Hematopoietic multipotent progenitor cell treated with erythropoietin and hydrocortisone succinate and interleukin-3 and kit ligand, for 15 days (in vitro differentiated cells): ENCODE data around the gene NAA40.
A peak's percentile ranks its signal among the peaks of the same experiment; 100 is the strongest.

Source experiments
- DNase-seq: peaks from one replicate; pipeline ENCODE4 v3.0.0-alpha.2; 2015; ENCODE audit warnings: low spot score

Gene NAA40

DNA sequence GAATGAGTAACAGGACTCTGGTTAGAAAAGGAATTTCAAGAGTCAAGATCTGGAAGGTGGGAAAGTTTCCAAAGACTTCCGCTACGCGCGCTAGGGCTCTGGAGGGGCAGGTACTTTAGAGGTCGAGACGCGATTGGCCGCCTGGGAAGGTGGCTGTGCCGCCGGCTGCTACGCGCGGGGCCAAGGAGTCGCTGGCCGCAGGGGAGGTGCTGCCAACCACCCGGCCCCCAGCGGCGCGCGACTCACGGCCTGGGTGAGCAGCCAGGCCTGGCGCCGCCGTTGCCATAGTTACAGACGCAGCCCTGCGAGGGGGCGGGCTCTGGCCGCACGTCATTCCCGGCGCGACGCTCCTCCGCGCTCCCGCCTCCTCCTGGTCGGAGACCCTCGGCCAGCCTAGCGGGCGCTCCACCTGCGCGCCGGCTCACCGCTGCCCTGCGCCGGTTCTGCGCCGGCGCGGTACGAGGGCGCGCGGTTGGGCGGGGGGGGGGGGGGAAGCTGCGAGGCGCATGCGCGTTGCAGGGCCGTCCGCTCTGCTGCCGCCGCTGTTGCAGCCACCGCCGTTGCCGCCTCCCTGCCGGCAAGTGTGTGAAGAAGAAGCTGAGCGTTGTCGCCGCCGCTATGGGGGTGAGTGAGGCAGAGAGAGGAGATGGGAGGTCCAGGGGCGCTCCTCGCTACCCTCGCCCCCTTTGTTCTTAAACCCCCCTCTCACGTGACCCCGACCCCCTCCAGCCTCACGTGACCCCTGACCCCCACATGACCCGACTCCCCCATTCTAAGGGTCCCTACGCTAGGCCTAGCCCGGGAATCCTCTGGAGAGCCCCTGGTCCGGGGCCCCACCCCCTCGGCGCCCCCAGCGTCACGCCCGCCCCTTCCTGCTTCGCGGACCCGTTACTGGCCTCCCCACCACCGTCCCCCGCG is at the start of gene NAA40:
Gene NAA40 (plus strand): TSS at position 524 of the 918 bp plus-strand sequence. CDS start 95 bp downstream, at position 619.
- peak; percentile 90 for DNase-seq

DNA sequence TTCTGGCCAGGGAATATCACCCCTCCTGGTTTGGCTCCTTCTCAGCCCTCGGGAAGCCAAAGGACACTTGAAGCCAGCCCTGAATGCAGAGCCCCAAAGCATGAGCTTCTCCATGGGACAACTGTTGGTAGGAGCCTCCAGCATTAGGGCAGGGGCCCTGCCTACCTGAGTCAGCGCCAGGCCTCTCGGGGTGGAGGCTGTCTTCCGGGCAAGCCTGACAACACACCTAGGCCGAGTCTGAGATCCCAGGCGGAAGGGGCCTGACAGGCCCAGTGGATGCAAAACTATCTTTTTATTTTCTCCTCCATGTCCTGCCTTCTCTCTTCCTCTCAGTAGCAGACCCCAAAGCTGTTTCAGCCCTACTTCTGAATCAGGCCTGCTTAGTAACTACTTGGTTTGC is 49.5 kb upstream of the NAA40 start:
- no peak for DNase-seq

DNA sequence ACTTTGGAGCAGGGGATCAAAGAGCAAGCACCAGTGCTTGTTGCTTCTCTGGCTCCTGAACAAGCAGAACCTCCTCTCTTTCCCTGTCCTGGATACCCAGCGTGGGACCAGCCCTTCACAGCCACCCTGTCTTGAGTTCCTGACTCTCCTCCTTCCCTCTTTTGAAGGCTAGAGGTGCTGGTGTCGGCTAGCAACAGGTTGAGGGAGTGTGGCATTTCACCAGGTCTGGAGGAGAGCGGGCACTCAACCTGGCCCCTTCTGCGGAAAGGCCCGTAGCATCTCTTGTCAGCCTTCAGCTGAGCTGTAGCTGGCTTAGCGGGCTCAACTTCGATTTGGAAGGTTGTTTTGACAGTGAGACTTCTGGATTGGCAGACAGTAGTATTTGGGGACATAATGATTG is 48.4 kb upstream of the NAA40 start:
- DNase-seq = no peak

DNA sequence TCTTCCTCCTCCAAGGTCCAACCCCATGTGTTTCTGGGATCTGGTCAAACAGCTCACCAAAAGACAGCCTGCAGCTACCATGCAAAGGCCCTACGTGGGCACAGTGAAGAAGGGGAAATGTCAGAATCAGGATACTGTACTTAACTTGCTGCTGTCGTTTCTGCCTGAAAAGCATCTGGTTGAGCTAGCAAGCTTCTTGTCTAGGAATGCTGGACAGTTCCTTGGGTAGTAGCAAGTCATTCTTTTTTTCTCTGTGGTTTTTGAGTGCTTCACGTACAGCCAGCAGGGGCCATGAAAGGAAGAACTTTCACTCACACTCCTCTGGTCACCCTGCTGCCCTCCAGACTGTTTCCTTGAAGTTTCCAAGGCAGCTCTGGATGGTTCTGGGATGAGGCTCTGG is 46.6 kb upstream of the NAA40 start:
- no peak for DNase-seq

DNA sequence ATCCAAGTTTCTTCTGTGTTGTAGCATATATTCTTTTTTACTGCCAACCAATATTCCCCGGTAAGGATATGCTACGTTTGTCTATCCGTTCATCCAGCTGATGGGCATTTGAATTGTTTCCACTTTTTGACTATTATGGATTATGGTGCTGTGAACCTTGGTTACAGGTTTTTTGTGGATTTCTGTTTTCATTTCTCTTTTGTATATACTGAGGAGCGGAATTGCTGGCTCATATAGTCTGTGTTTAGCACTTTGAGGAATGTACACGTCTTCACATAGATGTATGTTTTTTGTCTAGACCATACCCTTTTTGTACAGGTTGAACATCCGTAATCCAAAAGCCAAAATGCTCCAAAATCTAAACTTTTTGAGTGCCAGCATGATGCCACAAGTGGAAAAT is 45.4 kb upstream of the NAA40 start:
- DNase-seq = no peak

DNA sequence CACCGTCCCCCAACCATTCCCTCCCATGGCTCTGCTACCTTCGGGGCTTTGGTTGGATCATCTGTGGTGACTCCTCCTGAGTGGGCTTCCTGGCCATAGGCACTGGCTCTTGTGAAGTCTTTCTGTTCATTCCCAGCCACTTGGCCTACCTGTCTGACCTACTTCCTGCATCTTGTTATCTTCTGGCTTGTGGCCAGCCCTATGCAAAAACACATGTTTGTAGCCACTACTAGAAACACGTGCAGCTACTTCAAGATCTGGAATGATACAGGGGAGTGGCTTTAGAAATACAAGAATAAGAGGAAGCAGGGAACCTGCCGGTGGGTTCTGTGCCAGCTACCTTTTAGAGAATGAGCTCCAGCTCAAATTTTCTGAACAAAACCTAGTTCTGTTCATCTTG is 42.7 kb upstream of the NAA40 start:
- DNase-seq = no peak

DNA sequence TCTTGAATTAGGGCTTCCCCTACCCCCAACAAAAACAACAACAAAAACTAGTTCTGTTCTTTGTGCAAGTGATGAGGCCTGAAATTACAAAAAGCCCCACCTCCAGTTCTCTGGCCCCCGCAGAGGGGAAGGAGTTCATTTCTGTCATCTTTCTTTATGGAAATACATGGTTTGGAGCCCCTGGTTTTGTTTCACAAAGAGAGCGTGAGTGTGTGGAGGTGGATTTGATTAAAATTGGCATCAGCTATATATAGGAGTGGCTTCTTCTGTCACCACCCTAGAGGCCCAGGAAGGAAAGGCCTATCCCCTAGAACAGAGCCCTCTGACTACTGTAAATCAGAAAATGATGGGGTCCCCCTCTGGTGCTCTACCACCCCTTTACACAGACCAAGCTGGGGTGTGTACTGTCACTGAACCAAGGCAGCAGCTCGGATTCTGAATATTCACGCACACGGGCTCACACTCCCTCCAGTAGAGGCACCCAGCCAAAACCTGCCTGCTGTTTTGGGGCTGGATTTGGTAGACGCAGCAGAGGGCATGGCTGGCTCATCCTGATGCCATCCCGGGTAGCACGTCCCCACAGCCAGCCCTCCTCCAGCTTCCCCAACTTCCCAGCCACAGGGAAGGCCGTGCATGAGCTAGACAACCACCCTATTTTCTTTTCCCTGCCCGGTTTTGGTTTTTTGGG is 41.2 kb upstream of the NAA40 start:
- DNase-seq = no peak

DNA sequence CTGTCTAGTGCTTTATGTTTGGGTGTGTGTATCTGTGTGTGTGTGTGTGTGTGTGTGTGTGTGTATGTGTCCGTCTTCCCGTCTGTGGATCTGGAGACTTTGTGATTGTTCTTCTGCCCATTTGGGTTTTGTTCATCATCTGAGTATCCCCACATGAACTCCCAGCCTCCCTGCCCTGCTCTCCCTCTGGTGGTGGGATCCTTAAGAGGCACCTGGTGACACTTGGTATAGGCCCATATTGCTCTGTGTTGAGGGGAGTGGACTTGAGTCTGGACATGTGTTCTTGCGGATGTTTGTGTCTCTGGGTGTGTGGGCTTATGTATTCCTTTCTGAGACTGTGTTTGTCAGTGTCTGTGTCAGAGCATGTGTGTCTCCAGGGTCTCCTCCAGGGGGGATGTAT is 37.1 kb upstream of the NAA40 start:
- DNase-seq = peak; percentile 11

DNA sequence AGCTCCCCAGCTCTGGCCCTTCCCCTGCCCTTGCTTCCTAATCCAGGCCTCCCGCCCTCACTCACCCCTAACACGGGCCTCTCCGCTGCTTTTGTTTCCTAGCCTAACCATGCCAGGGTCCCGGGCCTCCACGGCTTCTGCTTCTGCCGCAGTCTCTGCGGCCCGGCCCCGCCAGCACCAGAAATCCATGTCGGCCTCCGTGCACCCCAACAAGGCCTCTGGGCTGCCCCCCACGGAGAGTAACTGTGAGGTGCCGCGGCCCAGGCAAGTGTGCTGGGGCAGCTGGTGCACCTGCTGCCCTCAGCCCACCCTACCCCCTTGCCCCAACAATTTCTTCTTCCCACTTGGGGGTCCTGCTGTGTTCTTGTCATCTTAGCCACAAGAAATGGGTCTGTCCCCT is 34.9 kb upstream of the NAA40 start:
- no peak for DNase-seq

DNA sequence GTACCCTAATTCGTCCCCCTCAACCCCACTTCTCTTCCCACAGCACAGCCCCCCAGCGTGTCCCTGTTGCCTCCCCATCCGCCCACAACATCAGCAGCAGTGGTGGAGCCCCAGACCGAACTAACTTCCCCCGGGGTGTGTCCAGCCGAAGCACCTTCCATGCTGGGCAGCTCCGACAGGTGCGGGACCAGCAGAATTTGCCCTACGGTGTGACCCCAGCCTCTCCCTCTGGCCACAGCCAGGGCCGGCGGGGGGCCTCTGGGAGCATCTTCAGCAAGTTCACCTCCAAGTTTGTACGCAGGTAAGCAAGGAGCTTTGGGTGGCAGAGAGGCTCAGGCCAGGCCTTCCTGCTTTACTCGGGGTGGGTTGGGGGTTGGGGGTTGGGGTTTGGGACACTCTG is 34.1 kb upstream of the NAA40 start:
- DNase-seq = no peak

DNA sequence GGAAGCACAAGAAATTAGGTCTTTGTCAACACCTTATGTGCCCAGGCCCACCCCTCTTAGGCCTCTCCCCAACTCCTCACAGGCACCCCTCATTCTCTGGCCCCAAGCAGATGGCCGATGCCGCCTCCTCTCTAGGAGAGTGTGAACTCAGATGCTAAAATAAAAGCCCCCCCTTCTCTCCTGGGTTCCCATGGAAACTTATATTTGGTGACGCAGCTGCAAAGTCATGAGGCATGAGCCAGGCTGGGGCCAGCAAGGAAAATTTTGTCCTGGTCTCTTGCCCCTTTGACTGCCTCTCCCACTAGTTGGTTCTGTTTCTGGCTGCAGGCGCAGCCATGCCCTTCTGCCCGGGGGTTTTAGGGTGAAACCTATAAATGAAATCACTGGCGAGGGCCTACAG is 33.6 kb upstream of the NAA40 start:
- DNase-seq = no peak

DNA sequence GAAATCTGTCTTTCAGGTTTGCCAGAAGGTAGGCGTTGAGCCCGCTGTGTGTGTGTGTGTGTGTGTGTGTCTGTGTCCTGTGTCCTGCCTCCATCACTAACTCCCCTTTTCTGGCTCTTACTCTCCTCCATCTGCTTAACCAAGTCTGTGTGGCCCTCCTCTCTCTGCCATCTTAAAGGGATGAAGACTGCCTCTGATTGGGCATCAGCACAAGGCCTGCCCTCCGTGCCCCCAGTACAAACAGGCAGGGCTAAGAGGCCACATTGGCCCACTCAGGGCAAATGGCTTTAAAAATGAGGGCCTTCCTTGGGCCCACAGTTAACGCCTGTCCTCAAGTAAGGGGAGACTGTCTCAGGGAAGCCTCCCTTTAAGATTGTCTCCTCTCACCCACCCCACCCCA is 32.7 kb upstream of the NAA40 start:
- no peak for DNase-seq

DNA sequence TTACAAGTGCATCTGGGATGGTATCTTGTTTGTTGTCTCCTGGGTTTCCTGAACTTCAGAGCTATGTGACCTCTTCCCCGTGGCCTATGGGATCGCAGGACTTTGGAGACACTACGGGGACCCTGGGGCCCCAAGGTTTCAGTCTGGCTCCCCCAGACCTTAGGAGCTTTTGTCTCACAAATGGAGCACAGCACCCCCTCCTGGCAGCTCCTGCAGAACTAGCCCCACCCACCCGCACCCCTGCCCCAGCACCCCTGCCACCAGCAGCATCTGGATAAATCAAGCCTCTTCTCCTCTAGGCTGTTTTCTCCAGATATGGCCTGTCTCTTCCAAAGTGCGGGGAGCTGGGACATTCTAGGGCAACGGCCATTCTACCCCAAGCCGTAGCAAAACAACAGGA is 32.2 kb upstream of the NAA40 start:
- DNase-seq = peak; percentile 24

DNA sequence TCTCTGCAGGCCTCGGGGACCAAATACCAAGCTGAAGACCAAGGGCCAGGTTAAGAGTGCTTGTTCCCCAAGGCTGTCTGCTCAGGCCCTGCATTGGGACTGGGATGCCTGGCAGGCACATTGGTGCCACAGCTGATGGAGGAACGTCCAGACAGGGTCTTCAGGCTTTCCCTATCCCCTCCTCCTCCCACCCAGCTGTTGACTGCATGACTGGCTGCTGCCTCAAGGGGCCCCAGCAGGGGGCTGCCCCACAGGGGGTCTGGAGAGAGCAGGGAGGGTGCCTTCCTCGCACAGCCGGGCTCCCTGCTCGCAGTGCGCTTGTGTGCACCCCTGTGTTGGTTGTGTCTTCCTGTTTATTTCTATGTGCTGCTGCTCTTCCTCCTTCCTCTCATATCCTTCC is 31.7 kb upstream of the NAA40 start:
- no peak for DNase-seq

DNA sequence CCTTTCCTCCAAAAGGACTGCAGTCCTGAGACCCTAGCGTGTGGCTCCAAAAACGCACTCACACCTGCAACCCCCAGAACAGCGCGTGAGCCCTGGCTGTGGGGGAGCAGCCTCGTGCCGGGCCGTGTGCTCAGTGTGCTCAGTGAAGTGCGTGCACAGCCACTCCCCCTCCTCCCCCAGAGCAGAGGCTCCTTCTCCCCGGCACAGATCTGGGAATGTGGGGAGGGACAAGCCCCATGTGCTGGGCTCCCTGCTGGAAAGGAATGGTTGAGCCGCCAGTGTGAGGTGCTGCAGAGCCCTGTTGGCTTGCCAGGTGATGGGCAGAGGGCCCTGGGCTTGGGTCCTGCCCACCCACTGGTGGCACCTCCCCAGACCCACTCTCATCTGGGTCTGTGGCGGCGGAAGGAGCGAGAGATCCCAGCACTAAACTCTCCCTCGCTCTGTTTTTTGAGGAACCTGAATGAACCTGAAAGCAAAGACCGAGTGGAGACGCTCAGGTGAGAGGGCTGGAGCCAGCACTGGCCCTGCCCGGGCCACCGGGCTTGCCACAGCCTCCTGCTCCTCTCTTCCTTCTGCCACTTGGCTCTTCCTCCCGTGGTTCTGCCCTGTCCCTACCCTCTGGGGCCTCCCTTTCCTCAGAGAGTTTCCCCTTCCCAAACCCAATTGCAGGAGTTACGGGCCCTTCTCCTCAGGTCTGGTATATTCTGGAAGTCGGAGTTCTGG is 30.8 kb upstream of the NAA40 start:
- no peak for DNase-seq

DNA sequence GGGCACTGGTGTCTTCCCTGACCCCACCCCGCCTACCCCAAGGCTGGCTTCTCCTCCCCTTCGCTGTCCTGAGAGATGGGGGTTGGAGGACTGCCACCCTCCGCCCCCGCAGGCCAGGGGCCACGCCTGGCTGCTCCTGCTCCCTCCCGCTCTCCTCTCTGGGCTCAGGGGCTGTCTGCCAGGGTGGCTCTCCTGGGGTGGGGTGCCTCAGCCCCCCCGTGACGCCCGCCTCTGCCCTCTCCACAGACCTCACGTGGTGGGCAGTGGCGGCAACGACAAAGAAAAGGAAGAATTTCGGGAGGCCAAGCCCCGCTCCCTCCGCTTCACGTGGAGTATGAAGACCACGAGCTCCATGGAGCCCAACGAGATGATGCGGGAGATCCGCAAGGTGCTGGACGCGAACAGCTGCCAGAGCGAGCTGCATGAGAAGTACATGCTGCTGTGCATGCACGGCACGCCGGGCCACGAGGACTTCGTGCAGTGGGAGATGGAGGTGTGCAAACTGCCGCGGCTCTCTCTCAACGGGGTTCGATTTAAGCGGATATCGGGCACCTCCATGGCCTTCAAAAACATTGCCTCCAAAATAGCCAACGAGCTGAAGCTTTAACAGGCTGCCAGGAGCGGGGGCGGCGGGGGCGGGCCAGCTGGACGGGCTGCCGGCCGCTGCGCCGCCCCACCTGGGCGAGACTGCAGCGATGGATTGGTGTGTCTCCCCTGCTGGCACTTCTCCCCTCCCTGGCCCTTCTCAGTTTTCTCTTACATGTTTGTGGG is 30.0 kb upstream of the NAA40 start:
- no peak for DNase-seq

DNA sequence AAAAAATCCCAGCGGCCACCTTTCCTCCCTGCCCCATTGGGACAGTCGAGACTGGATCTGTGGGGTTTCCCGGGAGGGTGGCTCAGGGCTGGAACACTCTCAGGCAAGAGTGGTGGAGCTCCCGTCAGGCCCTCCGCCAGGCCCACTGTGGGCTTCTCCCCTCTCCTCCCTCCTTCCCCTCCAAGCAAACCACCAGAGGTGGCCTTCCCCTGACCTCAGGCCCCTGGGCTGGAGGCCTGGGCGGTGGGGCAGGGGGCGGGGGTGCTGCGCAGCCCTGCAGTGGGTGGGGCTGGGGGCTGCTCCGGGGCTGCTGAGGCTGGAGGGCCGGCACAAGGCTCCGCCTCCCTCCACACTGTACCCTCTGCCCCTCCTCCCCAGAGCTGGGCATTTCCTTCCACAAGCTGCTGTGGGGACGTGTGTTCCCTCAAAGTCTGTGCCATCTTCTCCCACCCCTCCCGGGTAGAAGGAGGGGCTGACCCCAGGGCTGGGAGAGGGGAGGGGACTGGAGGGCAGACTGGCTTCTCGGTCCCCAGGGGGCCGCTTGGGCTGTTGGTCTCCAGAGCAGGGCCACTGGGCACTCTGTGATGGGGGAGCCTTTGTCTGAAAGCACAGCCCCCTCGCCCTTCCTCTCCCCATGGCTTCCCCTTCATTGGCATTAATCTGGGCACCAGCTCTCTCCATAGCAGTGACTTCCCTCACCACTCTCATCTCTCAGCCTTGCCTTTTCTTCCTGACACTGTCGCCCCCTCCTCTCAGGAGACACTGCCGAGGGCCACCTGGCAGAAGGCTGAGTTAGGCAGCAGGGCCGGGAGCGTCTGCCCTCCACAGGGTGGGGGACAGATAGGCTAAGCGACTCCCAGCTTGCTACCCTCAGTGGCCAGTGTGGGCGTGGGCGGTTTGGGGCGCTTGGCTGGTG is 29.0 kb upstream of the NAA40 start:
- no peak for DNase-seq

DNA sequence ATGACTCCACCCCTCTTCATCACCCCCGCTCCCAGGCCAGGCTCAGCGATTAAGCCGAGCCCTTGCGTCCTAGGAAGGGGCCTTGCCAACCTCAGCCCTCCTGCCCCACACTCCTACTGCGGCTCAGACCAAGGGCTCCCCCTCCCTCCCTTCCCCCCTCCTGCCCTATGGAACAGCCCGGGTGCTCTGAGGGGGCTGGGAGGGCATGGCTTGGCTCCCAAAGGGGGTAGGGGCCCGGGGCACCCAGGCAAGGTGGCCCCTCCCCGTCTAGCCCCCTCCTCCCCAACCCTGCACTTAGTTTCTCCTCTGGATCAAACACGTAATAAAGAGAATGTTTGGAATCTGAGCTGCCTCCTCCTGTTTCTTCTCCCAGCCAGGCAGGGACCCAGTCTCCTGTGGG is 28.1 kb upstream of the NAA40 start:
- no peak for DNase-seq

DNA sequence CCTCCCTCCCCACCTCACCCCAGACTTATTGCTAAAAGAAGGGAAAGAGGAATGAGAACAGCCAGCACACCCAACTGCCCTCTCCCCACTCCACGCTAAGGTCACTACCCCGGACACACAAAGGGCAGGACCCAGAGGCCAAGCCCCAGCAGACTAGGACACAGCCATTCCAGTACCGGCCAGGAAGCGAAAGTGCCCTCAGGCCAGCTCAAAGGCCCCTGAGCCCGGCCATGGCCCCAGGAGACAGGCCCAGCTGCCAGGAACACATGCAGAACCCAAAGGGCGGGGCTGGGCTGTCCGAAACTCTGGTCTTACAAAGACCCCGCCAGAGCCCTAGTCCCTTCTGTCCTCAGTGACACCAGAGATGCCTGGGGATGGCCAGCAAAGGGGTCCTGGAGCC is 27.4 kb upstream of the NAA40 start:
- no peak for DNase-seq

DNA sequence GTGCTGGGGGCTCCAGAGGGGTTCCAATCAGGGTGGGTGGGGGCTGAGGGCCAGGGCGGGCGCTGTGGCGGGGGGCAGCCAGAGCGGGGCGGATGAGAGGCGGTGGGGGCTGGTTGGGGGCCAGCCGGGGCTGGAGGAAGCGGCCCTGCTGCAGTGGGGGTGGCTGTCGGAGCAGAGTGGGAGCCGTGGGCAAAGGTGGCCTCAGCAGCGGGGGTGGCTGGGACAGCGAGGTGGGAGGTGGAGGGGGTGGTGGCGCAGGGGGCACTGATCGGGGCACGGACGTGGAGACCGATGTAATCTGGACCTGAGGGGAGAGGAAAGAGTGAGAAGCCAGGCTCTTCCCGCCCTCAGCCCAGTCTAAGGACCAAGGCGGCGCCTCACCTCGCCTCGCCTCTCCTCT is 26.9 kb upstream of the NAA40 start:
- DNase-seq = no peak

DNA sequence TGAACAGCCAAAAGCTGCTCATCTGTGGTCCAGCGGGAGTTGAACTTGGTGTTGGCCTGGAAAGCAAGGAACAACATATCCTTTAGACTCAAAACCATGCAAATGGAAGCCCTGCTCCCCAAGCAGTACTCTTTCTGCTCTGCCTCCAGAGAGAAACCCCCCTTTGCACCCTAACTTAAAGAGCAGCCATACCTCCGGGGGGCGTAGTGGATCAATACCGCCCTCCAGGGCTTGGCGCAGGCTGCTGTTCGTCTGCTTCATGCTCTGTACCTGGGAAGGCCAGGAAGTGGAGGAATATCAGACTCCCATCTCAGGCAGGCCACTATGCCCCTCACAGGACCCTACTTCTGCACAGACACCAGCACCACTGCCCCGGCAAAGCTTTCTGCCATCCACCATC is 26.1 kb upstream of the NAA40 start:
- DNase-seq = no peak
